ENCODE measurements around the gene RBPJ. TPM values are rescaled to one million over a fixed set of nuclear protein-coding genes. Genes with fewer than 3 reads are reported as not detected.

The RBPJ gene
- total RNA-seq, 1 donor from 2014 or later, result 120 TPM

DNA sequence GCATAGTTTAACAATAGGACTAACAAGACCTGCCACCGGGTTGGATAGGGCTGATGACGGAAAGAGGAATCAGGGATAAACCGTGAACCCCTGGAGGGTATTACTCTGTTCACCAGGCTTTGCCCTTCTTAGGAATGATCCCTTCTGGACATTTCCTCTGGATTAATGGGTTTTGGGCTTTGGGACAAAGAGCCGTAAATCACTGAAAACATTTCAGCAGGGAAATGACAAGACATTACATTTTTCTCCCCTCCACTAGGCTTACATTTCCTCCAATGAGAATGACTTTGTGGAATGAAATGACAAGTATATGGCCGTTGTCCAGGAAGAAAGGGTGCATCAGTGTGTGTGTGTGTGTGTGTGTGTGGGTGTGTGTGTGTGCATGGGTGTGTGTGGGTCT lies 25.9 kb upstream of the RBPJ start:
- Histone ChIP-seq H3K79me2 (ENCODE audit: low read depth) (no peaks in the 10 kb centered on the region), H3K4me1 (peaks cover 25% of the 10 kb centered on the region), H3K4me2 (no peak overlapping the region), H3K4me3 (no peak overlapping the region), H3K27me3 (no peaks in the 10 kb centered on the region), H3K36me3 (no peaks in the 10 kb centered on the region), H3F3A (ENCODE audit: low read depth) (peaks cover 15% of the 10 kb centered on the region), H3K27ac (no peak overlapping the region), H4K20me1 (ENCODE audit: low read depth) (no peaks in the 10 kb centered on the region), H3K9ac (no peak overlapping the region), H2AFZ (replicated peaks) (no peak overlapping the region), H3K9me3 (ENCODE audit: low read depth) (no peaks in the 10 kb centered on the region)
- TF ChIP-seq, protein P1, sequence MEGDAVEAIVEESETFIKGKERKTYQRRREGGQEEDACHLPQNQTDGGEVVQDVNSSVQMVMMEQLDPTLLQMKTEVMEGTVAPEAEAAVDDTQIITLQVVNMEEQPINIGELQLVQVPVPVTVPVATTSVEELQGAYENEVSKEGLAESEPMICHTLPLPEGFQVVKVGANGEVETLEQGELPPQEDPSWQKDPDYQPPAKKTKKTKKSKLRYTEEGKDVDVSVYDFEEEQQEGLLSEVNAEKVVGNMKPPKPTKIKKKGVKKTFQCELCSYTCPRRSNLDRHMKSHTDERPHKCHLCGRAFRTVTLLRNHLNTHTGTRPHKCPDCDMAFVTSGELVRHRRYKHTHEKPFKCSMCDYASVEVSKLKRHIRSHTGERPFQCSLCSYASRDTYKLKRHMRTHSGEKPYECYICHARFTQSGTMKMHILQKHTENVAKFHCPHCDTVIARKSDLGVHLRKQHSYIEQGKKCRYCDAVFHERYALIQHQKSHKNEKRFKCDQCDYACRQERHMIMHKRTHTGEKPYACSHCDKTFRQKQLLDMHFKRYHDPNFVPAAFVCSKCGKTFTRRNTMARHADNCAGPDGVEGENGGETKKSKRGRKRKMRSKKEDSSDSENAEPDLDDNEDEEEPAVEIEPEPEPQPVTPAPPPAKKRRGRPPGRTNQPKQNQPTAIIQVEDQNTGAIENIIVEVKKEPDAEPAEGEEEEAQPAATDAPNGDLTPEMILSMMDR (IDR thresholded peaks at IDR 0.05), result no peak
- TF ChIP-seq EZH2 (IDR thresholded peaks at IDR 0.05), result no peak
- no peak for TF ChIP-seq EZH2phosphoT487 (IDR thresholded peaks at IDR 0.05)
- Mint-ChIP-seq H3K36me3 (no peaks in the 10 kb centered on the region), H3K27me3 (ENCODE audit: insufficient read depth, low read depth) (peaks cover 4% of the 10 kb centered on the region), H3K27ac (peak overlapping the region; percentile 89), H3K9me3 (peaks cover 4% of the 10 kb centered on the region), H3K4me1 (peaks cover 22% of the 10 kb centered on the region), H3K4me3 (no peak overlapping the region)
- DNase-seq (ENCODE audit: low spot score), result no peak

GRCh38 chr4:26296021-26296420 lies 24.8 kb upstream of the RBPJ start:
- Mint-ChIP-seq H3K4me1 (peaks cover 32% of the 10 kb centered on the region), H3K9me3 (peaks cover 6% of the 10 kb centered on the region), H3K36me3 (no peaks in the 10 kb centered on the region), H3K27ac (no peak overlapping the region), H3K27me3 (ENCODE audit: insufficient read depth, low read depth) (peaks cover 4% of the 10 kb centered on the region), H3K4me3 (no peak overlapping the region)
- peaks cover 15% of the 10 kb centered on the region for H3F3A ChIP-seq (ENCODE audit: low read depth)
- H4K20me1 ChIP-seq (ENCODE audit: low read depth), result no peaks in the 10 kb centered on the region
- no peaks in the 10 kb centered on the region for H3K36me3 ChIP-seq
- no peak overlapping the region for H3K4me3 ChIP-seq
- H2AFZ ChIP-seq (replicated peaks), result no peak overlapping the region
- H3K27me3 ChIP-seq, result no peaks in the 10 kb centered on the region
- DNase-seq (ENCODE audit: low spot score), result no peak
- no peak overlapping the region for H3K4me2 ChIP-seq
- no peak overlapping the region for H3K27ac ChIP-seq
- peaks cover 34% of the 10 kb centered on the region for H3K4me1 ChIP-seq
- no peak for TF ChIP-seq EZH2 (IDR thresholded peaks at IDR 0.05)
- TF ChIP-seq EZH2phosphoT487 (IDR thresholded peaks at IDR 0.05), result no peak
- TF ChIP-seq, protein P1 (IDR thresholded peaks at IDR 0.05), result no peak
- H3K9me3 ChIP-seq (ENCODE audit: low read depth), result no peaks in the 10 kb centered on the region
- H3K9ac ChIP-seq, result no peak overlapping the region
- no peaks in the 10 kb centered on the region for H3K79me2 ChIP-seq (ENCODE audit: low read depth)

DNA sequence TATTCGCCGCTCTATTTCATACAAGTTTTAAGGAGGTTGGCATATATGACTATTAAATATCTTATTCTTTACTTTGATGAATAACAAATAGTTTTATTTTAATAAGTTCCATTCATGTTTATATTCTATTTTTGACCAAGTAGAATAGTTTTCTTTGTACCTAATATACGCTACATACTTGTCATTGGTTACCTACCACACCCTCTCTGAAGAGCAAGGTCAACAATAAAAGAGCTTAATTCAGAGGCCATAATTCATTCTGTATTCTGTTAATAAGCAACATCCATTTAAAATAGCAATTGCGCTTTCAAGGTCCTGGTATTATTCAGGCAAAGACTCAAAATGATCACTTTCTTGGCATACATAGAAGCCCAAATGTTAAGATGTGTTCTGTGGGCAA lies 24.3 kb upstream of the RBPJ start:
- peaks cover 32% of the 10 kb centered on the region for H3K4me1 Mint-ChIP-seq
- TF ChIP-seq EZH2phosphoT487 (IDR thresholded peaks at IDR 0.05) (no peak), EZH2 (IDR thresholded peaks at IDR 0.05) (no peak)
- TF ChIP-seq, protein P1 (IDR thresholded peaks at IDR 0.05), result no peak
- Histone ChIP-seq H3K79me2 (ENCODE audit: low read depth) (no peaks in the 10 kb centered on the region), H2AFZ (replicated peaks) (no peak overlapping the region), H3K9me3 (ENCODE audit: low read depth) (no peaks in the 10 kb centered on the region), H4K20me1 (ENCODE audit: low read depth) (no peaks in the 10 kb centered on the region), H3K4me3 (no peak overlapping the region), H3F3A (ENCODE audit: low read depth) (peaks cover 15% of the 10 kb centered on the region), H3K27me3 (no peaks in the 10 kb centered on the region), H3K9ac (no peak overlapping the region), H3K4me2 (no peak overlapping the region), H3K36me3 (no peaks in the 10 kb centered on the region), H3K27ac (no peak overlapping the region), H3K4me1 (peaks cover 34% of the 10 kb centered on the region)
- no peak overlapping the region for H3K4me3 Mint-ChIP-seq
- no peaks in the 10 kb centered on the region for H3K36me3 Mint-ChIP-seq
- peaks cover 7% of the 10 kb centered on the region for H3K9me3 Mint-ChIP-seq
- no peak overlapping the region for H3K27ac Mint-ChIP-seq
- no peak for DNase-seq (ENCODE audit: low spot score)
- peaks cover 4% of the 10 kb centered on the region for H3K27me3 Mint-ChIP-seq (ENCODE audit: insufficient read depth, low read depth)
